Smooth muscle cell of the brain vasculature (primary cell): Measurements from ENCODE around the gene BAG1.
A peak's percentile ranks its signal among the peaks of the same experiment; 100 is the strongest.

Experiments used
- DNase-seq: peaks from one replicate; pipeline ENCODE4 v3.0.0-alpha.2; 2012; ENCODE audit warnings: low read depth, low spot score

BAG1 gene

DNA sequence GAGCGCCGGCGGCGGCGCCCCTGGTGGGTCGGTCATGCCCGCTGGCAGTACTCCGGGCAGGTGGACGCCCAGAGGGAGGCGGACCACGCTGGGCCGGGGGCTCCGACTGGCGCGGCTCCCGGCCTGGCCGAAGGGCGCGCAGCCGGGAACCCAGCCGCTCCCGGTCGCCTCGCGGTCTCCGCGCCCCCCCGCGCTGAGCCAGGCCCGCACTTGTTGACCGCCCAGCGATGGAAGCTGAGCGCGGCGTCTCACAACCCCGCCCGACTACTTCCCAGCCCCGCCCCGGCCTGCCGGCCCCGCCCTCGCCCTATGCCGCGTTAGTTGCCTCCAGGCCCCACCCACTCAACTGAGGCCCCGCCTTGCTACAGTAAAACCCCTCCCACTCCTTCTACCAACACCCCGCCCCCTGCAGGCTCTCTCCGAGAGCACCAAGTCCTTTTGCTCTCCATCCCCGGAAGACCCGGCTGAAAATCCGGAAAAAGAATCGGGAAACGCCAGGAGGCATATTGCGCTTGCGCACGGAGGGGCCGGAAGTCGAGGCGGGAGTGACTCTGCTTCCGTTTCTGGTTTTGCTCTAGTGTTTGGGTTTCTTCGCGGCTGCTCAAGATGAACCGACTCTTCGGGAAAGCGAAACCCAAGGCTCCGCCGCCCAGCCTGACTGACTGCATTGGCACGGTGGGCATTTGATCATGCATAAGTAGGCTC, at the start of gene BAG1, which contains the start of gene CHMP5:
TSS of gene BAG1 (minus strand) at position 236 of the 705 bp plus-strand sequence.
TSS of gene CHMP5 (plus strand) at position 577 of the 705 bp plus-strand sequence. CDS start at position 607, 30 bp downstream.
- DNase-seq, result peak; percentile 99

GRCh38 chr9:33311953-33312352, 47.4 kb upstream of the BAG1 start:
- no peak for DNase-seq

DNA sequence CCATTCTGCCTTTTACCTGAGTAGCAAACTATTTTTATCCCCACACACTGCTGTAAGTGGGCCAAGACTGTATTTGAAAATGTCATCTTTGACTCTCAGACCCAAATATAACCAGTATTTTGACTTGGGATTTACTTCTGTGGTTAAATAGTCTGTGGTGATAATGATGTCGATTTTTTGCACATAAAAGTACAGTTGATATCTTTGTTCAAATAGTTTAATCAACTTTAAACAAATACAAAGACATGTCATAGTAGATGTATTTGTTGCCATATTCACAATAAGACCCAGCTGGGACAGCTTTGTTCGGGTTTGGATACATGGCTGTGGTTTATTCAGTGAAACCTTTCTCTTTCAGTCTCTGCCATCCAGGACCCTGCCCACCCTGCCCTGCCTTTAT, 46.2 kb upstream of the BAG1 start:
- no peak for DNase-seq

DNA sequence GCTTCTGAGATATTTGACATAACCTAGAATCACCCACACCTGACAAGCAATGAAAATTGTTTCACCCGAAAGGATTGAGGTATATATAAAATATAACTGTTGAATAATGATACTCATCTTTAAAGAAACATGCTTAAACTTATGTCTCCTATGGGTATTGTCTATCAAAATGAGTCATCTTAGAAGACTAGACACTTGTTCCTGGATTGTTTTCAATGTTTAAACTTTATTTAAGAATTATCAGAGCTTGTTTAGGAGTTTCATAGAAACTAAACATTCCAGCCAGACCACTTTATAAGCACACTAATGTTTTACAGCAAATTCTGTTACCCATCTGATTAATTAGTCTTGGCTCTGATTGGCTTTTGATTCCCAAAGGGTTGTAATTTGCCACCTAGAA, 45.4 kb upstream of the BAG1 start:
- no peak for DNase-seq

GRCh38 chr9:33307067-33307466, 42.6 kb upstream of the BAG1 start:
- DNase-seq, result no peak

DNA sequence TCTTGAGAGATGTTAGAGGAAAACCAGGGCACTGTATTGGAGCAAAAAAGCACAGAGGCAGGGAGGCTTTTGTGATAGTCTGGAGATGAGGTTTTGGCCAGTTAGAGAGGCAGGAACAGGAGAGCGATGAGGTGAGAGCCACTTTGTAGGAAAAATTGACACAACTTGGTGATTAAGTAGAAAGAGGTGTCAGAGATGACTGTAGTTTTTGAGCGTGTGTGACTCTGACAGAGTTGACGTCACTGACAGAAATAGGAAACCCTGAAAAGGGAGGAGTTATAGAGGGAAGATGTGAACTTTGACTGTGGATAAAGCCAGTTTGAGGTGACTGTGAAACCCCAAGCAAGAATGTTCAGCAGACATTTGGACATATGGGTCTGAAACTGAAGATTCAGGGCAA, 41.5 kb upstream of the BAG1 start:
- DNase-seq, result no peak

GRCh38 chr9:33304362-33304761, 39.9 kb upstream of the BAG1 start:
- DNase-seq, result no peak

DNA sequence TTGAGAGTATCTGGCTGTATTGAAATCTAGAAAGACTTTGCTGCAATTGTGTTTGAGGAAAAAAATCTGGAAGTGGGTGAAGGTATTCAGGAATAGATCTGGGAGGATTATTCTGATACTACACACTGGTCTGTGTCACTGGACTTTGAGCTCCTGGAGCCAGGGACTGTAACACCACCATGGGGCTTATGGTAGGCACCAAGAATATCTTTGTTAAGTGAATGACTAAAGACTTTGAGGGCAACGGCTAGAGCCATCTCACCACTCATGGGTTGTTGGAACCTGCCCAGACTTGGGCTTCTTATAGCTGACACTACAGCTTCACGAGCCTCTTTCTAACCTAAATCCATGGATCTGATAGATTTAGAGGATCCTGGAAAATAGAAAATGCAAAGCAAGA, 36.0 kb upstream of the BAG1 start:
- no peak for DNase-seq

- DNase-seq, result no peak
These were observed 32.9 kb upstream of the BAG1 start for GRCh38 chr9:33297432-33297831.

- no peak for DNase-seq
These were observed 31.1 kb upstream of the BAG1 start for GRCh38 chr9:33295571-33295970.

- DNase-seq, result no peak
These were observed 30.3 kb upstream of the BAG1 start for GRCh38 chr9:33294670-33295432.

DNA sequence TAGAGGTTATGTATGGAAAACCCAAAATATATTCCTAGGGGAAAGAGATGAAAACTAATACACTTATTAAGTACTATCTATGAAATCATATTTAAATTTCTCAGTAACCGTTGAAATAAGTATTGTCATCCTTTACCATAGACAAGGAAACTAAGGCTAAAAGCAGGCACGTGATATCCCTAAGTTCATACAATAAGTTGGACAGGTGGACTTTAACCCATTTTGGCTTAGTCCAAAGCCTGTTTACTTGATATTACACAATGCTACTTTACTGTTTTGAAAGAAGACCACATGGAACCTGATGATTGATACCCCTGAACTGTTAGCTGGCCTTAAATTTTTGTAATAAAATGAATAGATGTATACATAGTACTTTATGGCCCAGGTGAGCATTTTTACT, 29.3 kb upstream of the BAG1 start:
- DNase-seq, result no peak

- DNase-seq, result no peak
These were observed 27.4 kb upstream of the BAG1 start for GRCh38 chr9:33291901-33292300.

DNA sequence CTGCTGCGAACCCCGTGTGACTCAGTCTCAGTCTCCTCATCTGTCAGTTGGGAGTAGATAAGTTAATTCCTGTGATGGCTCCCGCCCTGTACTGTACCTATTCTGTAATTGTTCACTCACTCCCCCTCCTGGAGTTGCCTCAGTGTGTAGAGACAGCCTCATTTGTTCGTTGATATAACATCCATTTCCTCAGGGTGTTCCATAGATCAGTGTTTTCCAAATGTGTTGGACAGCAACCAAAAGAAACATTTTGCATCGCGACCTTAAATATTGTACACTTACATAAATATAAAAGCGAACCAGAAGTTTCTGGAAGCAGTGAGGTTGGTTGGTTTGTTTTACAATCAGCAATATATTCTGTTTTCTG, 26.5 kb upstream of the BAG1 start:
- no peak for DNase-seq

GRCh38 chr9:33290247-33291030, 25.9 kb upstream of the BAG1 start, which contains the start of gene NFX1:
NFX1 (plus strand) TSS chr9:33290516; CDS start chr9:33290573, 57 bp downstream.
- peak; percentile 98 for DNase-seq

GRCh38 chr9:33289936-33290246, 25.4 kb upstream of the BAG1 start:
- no peak for DNase-seq

GRCh38 chr9:33289496-33289895, 25.0 kb upstream of the BAG1 start:
- no peak for DNase-seq

- DNase-seq, result no peak
These were observed 24.4 kb upstream of the BAG1 start for GRCh38 chr9:33288828-33289483.

GRCh38 chr9:33288235-33288634, 23.7 kb upstream of the BAG1 start:
- no peak for DNase-seq

DNA sequence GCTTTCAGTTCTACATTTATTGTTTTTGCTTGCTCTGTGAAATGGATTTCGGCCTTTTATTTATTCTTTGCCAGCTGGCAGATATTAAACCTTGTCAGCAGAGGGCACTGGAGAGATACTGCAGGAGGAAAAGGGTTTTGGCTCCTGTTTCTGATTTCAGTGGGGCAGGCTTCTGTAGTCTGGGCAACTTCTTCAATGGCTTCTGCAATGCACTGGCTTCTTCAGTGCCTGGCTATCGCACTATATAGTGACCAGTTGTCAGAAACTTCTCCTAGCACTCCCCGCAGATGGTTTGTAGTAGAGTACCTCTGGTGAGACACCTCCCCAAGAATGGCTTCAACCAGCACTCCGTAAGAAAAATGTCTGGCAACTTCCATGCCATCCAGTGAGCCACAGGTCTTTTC, 22.6 kb upstream of the BAG1 start:
- DNase-seq, result no peak

GRCh38 chr9:33285502-33285901, 21.0 kb upstream of the BAG1 start:
- no peak for DNase-seq

DNA sequence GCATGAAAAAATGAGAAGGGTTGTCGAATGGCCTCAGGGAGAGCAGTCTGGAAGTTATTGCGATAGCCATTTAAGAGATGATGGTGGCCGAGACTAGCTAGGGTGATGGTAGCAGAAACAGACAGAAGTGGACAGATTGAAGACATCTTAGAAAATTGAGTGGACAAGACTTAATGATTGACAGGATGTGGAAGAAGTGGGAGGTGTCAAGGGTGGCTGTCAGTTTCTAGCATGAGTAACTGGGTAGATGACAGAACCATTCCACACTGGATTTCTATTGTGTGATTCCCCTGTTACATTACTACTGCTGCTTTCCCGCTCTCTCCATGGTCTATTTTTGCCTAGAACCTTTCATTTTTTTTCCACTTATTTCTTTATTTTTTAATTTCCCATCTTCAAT, 13.0 kb upstream of the BAG1 start:
- no peak for DNase-seq
